HL-60 (cell line): ENCODE results near the gene GH2.
"Not testable (repeated sequence)": the region's sequence is repeated elsewhere in the genome, so short reads cannot be mapped to it uniquely, and the experiment has no call there.

ENCODE experiments used
- POLR2AphosphoS5 ChIP-seq: IDR thresholded peaks from 2 replicates; pipeline ENCODE4 v1.6.1; 2012; ENCODE audit warnings: low read depth
- TF ChIP-seq, protein P1 (sequence below): IDR thresholded peaks from 2 replicates; pipeline ENCODE4 v1.6.1; 2012; ENCODE audit warnings: low read depth; ENCODE audit not compliant: insufficient replicate concordance
- TF ChIP-seq, protein P2 (sequence below): IDR thresholded peaks from one replicate; pipeline ENCODE4 v1.5.1; 2011; ENCODE audit warnings: low read length, control low read depth, inconsistent platforms; ENCODE audit not compliant: insufficient read depth

DNA sequence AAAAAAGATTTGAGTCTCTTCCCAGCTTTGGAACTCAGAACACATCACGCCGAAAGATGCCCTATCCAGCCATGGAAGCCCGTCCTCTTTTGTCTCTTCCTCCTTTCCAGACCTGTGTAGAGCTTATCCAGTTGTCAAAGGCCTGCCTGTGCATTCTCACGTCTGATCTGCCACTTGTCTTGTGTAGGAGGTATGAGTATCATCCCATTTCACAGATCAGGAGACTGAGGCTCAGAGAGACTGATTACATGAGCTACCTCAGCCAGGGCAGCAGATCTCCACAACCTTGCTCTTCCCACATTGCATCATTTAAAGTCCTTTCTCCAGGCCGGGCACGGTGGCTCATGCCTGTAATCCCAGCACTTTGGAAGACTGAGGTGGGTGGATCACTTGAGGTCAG is 7.1 kb downstream of the GH2 start:
- TF ChIP-seq, protein P1, sequence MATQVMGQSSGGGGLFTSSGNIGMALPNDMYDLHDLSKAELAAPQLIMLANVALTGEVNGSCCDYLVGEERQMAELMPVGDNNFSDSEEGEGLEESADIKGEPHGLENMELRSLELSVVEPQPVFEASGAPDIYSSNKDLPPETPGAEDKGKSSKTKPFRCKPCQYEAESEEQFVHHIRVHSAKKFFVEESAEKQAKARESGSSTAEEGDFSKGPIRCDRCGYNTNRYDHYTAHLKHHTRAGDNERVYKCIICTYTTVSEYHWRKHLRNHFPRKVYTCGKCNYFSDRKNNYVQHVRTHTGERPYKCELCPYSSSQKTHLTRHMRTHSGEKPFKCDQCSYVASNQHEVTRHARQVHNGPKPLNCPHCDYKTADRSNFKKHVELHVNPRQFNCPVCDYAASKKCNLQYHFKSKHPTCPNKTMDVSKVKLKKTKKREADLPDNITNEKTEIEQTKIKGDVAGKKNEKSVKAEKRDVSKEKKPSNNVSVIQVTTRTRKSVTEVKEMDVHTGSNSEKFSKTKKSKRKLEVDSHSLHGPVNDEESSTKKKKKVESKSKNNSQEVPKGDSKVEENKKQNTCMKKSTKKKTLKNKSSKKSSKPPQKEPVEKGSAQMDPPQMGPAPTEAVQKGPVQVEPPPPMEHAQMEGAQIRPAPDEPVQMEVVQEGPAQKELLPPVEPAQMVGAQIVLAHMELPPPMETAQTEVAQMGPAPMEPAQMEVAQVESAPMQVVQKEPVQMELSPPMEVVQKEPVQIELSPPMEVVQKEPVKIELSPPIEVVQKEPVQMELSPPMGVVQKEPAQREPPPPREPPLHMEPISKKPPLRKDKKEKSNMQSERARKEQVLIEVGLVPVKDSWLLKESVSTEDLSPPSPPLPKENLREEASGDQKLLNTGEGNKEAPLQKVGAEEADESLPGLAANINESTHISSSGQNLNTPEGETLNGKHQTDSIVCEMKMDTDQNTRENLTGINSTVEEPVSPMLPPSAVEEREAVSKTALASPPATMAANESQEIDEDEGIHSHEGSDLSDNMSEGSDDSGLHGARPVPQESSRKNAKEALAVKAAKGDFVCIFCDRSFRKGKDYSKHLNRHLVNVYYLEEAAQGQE, result not testable (repeated sequence)
- TF ChIP-seq, protein P2, sequence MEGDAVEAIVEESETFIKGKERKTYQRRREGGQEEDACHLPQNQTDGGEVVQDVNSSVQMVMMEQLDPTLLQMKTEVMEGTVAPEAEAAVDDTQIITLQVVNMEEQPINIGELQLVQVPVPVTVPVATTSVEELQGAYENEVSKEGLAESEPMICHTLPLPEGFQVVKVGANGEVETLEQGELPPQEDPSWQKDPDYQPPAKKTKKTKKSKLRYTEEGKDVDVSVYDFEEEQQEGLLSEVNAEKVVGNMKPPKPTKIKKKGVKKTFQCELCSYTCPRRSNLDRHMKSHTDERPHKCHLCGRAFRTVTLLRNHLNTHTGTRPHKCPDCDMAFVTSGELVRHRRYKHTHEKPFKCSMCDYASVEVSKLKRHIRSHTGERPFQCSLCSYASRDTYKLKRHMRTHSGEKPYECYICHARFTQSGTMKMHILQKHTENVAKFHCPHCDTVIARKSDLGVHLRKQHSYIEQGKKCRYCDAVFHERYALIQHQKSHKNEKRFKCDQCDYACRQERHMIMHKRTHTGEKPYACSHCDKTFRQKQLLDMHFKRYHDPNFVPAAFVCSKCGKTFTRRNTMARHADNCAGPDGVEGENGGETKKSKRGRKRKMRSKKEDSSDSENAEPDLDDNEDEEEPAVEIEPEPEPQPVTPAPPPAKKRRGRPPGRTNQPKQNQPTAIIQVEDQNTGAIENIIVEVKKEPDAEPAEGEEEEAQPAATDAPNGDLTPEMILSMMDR, result not testable (repeated sequence)
- not testable (repeated sequence) for TF ChIP-seq POLR2AphosphoS5
